Ectodermal cell (in vitro differentiated cells): ENCODE measurements around the gene RAI1.
"Not testable (repeated sequence)": the region's sequence is repeated elsewhere in the genome, so short reads cannot be mapped to it uniquely, and the experiment has no call there.

Experiments
- H3K27ac ChIP-seq: 2 replicates; pipeline ENCODE4 v1.7.0; 2013; ENCODE audit warnings: mild to moderate bottlenecking, low read depth, low read length; ENCODE audit not compliant: insufficient read depth, poor library complexity, severe bottlenecking
- H3K27me3 ChIP-seq: 2 replicates; pipeline ENCODE4 v1.7.0; 2013; ENCODE audit warnings: mild to moderate bottlenecking, low read length; ENCODE audit not compliant: insufficient read depth, control insufficient read depth, poor library complexity, severe bottlenecking
- H3K36me3 ChIP-seq: one replicate; pipeline ENCODE4 v1.7.0; 2013; ENCODE audit warnings: low read length; ENCODE audit not compliant: control insufficient read depth, insufficient read depth
- H3K4me1 ChIP-seq: one replicate; pipeline ENCODE4 v1.7.0; 2013; ENCODE audit warnings: low read length; ENCODE audit not compliant: control insufficient read depth, insufficient read depth
- H3K4me3 ChIP-seq: 2 replicates; pipeline ENCODE4 v1.7.0; 2013; ENCODE audit warnings: low read depth, low read length, control low read depth; ENCODE audit not compliant: insufficient read depth
- H3K9me3 ChIP-seq: 2 replicates; pipeline ENCODE4 v1.7.0; 2013; ENCODE audit warnings: mild to moderate bottlenecking, low read length, moderate library complexity; ENCODE audit not compliant: control insufficient read depth
- WGBS, 2 experiments: methylation state at CpG; one replicate each; pipeline ENCODE4 v1.1.7; 2013; ENCODE audit warnings: missing lambda C conversion rate in 2 of 2; 5-methylcytosine and 5-hydroxymethylcytosine counted together

Gene RAI1

GRCh38 chr17:17671369-17672129 lies 9.7 kb upstream of the RAI1 start:
- Histone ChIP-seq H3K4me1 (peaks cover 17% of the 10 kb centered on the region), H3K36me3 (no peaks in the 10 kb centered on the region), H3K27me3 (peaks cover 14% of the 10 kb centered on the region), H3K9me3 (no peaks in the 10 kb centered on the region), H3K4me3 (no peak overlapping the region), H3K27ac (no peak overlapping the region)
- 86% methylated on average over 10 of the region's 10 CpGs for WGBS, 2 experiments

- no peak overlapping the region for H3K27ac ChIP-seq
- 84 to 85% methylated on average over 7 of the region's 7 CpGs for WGBS, 2 experiments
Observed at GRCh38 chr17:17672453-17673368, 8.5 kb upstream of the RAI1 start.

GRCh38 chr17:17675416-17675815 lies 5.8 kb upstream of the RAI1 start:
- peaks cover 4% of the 10 kb centered on the region for H3K4me1 ChIP-seq
- H3K9me3 ChIP-seq = no peaks in the 10 kb centered on the region
- no peak overlapping the region for H3K4me3 ChIP-seq
- H3K27me3 ChIP-seq = peaks cover 36% of the 10 kb centered on the region
- H3K27ac ChIP-seq = no peak overlapping the region
- H3K36me3 ChIP-seq = no peaks in the 10 kb centered on the region
- 82 to 86% methylated on average over 6 of the region's 6 CpGs for WGBS, 2 experiments

More at GRCh38 chr17:17672453-17673368, 8.5 kb upstream of the RAI1 start:
- H3K4me3 ChIP-seq = no peak overlapping the region
- peaks cover 16% of the 10 kb centered on the region for H3K27me3 ChIP-seq
- peaks cover 17% of the 10 kb centered on the region for H3K4me1 ChIP-seq
- H3K9me3 ChIP-seq = no peaks in the 10 kb centered on the region
- H3K36me3 ChIP-seq = no peaks in the 10 kb centered on the region

- no peaks in the 10 kb centered on the region for H3K4me1 ChIP-seq
- whole genome bisulfite sequencing, 2 experiments = 37 to 43% methylated on average over 11 of the region's 11 CpGs
- no peak overlapping the region for H3K27ac ChIP-seq
- H3K9me3 ChIP-seq = no peaks in the 10 kb centered on the region
- no peak overlapping the region for H3K4me3 ChIP-seq
- peaks cover 42% of the 10 kb centered on the region for H3K27me3 ChIP-seq
- H3K36me3 ChIP-seq = no peaks in the 10 kb centered on the region
Observed at GRCh38 chr17:17675925-17676534, 5.2 kb upstream of the RAI1 start.

- H3K27me3 ChIP-seq = peaks cover 44% of the 10 kb centered on the region
- no peak overlapping the region for H3K27ac ChIP-seq
Observed at GRCh38 chr17:17676752-17677151, 4.5 kb upstream of the RAI1 start.

GRCh38 chr17:17677299-17678040 lies 3.8 kb upstream of the RAI1 start:
- no peaks in the 10 kb centered on the region for H3K9me3 ChIP-seq
- H3K27me3 ChIP-seq = peaks cover 51% of the 10 kb centered on the region
- WGBS, 2 experiments = 78 to 80% methylated on average over 2 of the region's 2 CpGs
- H3K4me3 ChIP-seq = no peak overlapping the region
- H3K4me1 ChIP-seq = no peaks in the 10 kb centered on the region
- H3K36me3 ChIP-seq = no peaks in the 10 kb centered on the region
- no peak overlapping the region for H3K27ac ChIP-seq

More at GRCh38 chr17:17676752-17677151, 4.5 kb upstream of the RAI1 start:
- no peaks in the 10 kb centered on the region for H3K9me3 ChIP-seq
- H3K36me3 ChIP-seq = no peaks in the 10 kb centered on the region
- H3K4me3 ChIP-seq = no peak overlapping the region
- no peaks in the 10 kb centered on the region for H3K4me1 ChIP-seq
- 91% methylated on average over 6 of the region's 6 CpGs for WGBS, 2 experiments

GRCh38 chr17:17678063-17678699 lies 3.1 kb upstream of the RAI1 start:
- not testable (repeated sequence) for H3K36me3 ChIP-seq, H3K9me3 ChIP-seq, H3K4me3 ChIP-seq, H3K27ac ChIP-seq, H3K4me1 ChIP-seq
- 84 to 92% methylated on average over 5 of the region's 5 CpGs for WGBS, 2 experiments
- H3K27me3 ChIP-seq = peaks cover 58% of the 10 kb centered on the region

GRCh38 chr17:17679243-17679642 lies 2.0 kb upstream of the RAI1 start:
- Histone ChIP-seq H3K36me3 (no peaks in the 10 kb centered on the region), H3K4me3 (no peak overlapping the region), H3K9me3 (no peaks in the 10 kb centered on the region), H3K27ac (no peak overlapping the region), H3K4me1 (peaks cover 8% of the 10 kb centered on the region), H3K27me3 (peaks cover 69% of the 10 kb centered on the region)
- WGBS, 2 experiments = 81 to 85% methylated on average over 6 of the region's 6 CpGs

- 90 to 94% methylated on average over 5 to 6 of the region's 6 CpGs for WGBS, 2 experiments
- Histone ChIP-seq H3K4me3 (no peak overlapping the region), H3K27ac (no peak overlapping the region), H3K9me3 (no peaks in the 10 kb centered on the region), H3K27me3 (peaks cover 71% of the 10 kb centered on the region), H3K36me3 (no peaks in the 10 kb centered on the region), H3K4me1 (peaks cover 8% of the 10 kb centered on the region)
Observed at GRCh38 chr17:17679748-17680147, 1.5 kb upstream of the RAI1 start.
